Measurements from ENCODE around the gene OBSCN.

The OBSCN gene

GRCh38 chr1:228283043-228283371, 75.2 kb downstream of the OBSCN start:
- in situ Hi-C loops (cut with HindIII; ENCODE audit: low sequenced_read_pairs): no loop called here

- in situ Hi-C loops (cut with HindIII; ENCODE audit: low sequenced_read_pairs): no loop called here
These were observed 75.8 kb downstream of the OBSCN start for GRCh38 chr1:228283476-228284147.

- in situ Hi-C loops (cut with HindIII; ENCODE audit: low sequenced_read_pairs): no loop called here
These were observed 76.3 kb downstream of the OBSCN start for GRCh38 chr1:228284148-228284495.

GRCh38 chr1:228284521-228284920, 76.7 kb downstream of the OBSCN start:
- in situ Hi-C loops (cut with HindIII; ENCODE audit: low sequenced_read_pairs): no loop called here

- in situ Hi-C loops (cut with HindIII; ENCODE audit: low sequenced_read_pairs): no loop called here
These were observed 78.0 kb downstream of the OBSCN start for GRCh38 chr1:228285661-228286504.

- in situ Hi-C loops (cut with HindIII; ENCODE audit: low sequenced_read_pairs): no loop called here
These were observed 78.9 kb downstream of the OBSCN start for GRCh38 chr1:228286505-228287417.

GRCh38 chr1:228287541-228288425, 79.9 kb downstream of the OBSCN start:
- in situ Hi-C loops (cut with HindIII; ENCODE audit: low sequenced_read_pairs): no loop called here

- in situ Hi-C loops (cut with HindIII; ENCODE audit: low sequenced_read_pairs): no loop called here
These were observed 80.8 kb downstream of the OBSCN start for GRCh38 chr1:228288536-228289238.

GRCh38 chr1:228289239-228289849, 81.5 kb downstream of the OBSCN start:
- in situ Hi-C loops (cut with HindIII; ENCODE audit: low sequenced_read_pairs): no loop called here

GRCh38 chr1:228289996-228290881, 82.4 kb downstream of the OBSCN start:
- in situ Hi-C loops (cut with HindIII; ENCODE audit: low sequenced_read_pairs): no loop called here

- in situ Hi-C loops (cut with HindIII; ENCODE audit: low sequenced_read_pairs): no loop called here
These were observed 84.2 kb downstream of the OBSCN start for GRCh38 chr1:228291906-228292608.

- in situ Hi-C loops (cut with HindIII; ENCODE audit: low sequenced_read_pairs): no loop called here
These were observed 84.7 kb downstream of the OBSCN start for GRCh38 chr1:228292609-228292911.

GRCh38 chr1:228293393-228293792, 85.5 kb downstream of the OBSCN start:
- in situ Hi-C loops (cut with HindIII; ENCODE audit: low sequenced_read_pairs): no loop called here

- in situ Hi-C loops (cut with HindIII; ENCODE audit: low sequenced_read_pairs): no loop called here
These were observed 86.1 kb downstream of the OBSCN start for GRCh38 chr1:228293816-228294500.

GRCh38 chr1:228294717-228295116, 86.9 kb downstream of the OBSCN start:
- in situ Hi-C loops (cut with HindIII; ENCODE audit: low sequenced_read_pairs): no loop called here

- in situ Hi-C loops (cut with HindIII; ENCODE audit: low sequenced_read_pairs): no loop called here
These were observed 87.4 kb downstream of the OBSCN start for GRCh38 chr1:228295201-228295600.

GRCh38 chr1:228295981-228296380, 88.1 kb downstream of the OBSCN start:
- in situ Hi-C loops (cut with HindIII; ENCODE audit: low sequenced_read_pairs): no loop called here
